Mesendoderm (in vitro differentiated cells): ENCODE measurements around the gene TMEM256.

Experiments used
- DNase-seq: peaks from one replicate; pipeline ENCODE4 v3.0.0; 2013
- H2AK5ac ChIP-seq: 2 replicates; pipeline ENCODE4 v1.6.1; 2013; ENCODE audit warnings: low read length, inconsistent platforms
- H2BK120ac ChIP-seq: 2 replicates; pipeline ENCODE4 v1.6.1; 2013; ENCODE audit warnings: low read depth, mild to moderate bottlenecking, low read length, moderate library complexity, mixed read lengths
- H2BK15ac ChIP-seq: replicated peaks from 2 replicates; pipeline ENCODE4 v1.6.1; 2013; ENCODE audit warnings: low read depth, mild to moderate bottlenecking, moderate library complexity
- H2BK5ac ChIP-seq: 2 replicates; pipeline ENCODE4 v1.6.1; 2013; ENCODE audit warnings: low read length, inconsistent platforms
- H3K18ac ChIP-seq: 2 replicates; pipeline ENCODE4 v1.6.1; 2013; ENCODE audit warnings: mild to moderate bottlenecking, low read length, mixed read lengths
- H3K23ac ChIP-seq: one replicate; pipeline ENCODE4 v1.6.1; 2013; ENCODE audit warnings: low read length
- H3K27ac ChIP-seq: 2 replicates; pipeline ENCODE4 v1.5.1; 2013; ENCODE audit warnings: low read depth, mild to moderate bottlenecking, inconsistent platforms, low read length, moderate library complexity
- H3K27me3 ChIP-seq: 2 replicates; pipeline ENCODE4 v1.6.1; 2013; ENCODE audit warnings: low read length, control low read depth, mild to moderate bottlenecking, inconsistent platforms; ENCODE audit not compliant: insufficient read depth, poor library complexity
- H3K36me3 ChIP-seq: 2 replicates; pipeline ENCODE4 v1.6.1; 2013; ENCODE audit warnings: low read length, inconsistent platforms; ENCODE audit not compliant: control insufficient read depth, insufficient read depth
- H3K4ac ChIP-seq: one replicate; pipeline ENCODE4 v1.6.1; 2013; ENCODE audit warnings: low read depth, mild to moderate bottlenecking, low read length, moderate library complexity
- H3K4me1 ChIP-seq: 2 replicates; pipeline ENCODE4 v1.6.1; 2013; ENCODE audit warnings: low read depth, low read length, inconsistent platforms; ENCODE audit not compliant: control insufficient read depth
- H3K4me2 ChIP-seq: 2 replicates; pipeline ENCODE4 v1.6.1; 2013; ENCODE audit warnings: low read length
- H3K4me3 ChIP-seq: 2 replicates; pipeline ENCODE4 v1.5.1; 2013; ENCODE audit warnings: mild to moderate bottlenecking, low read length
- H3K56ac ChIP-seq: one replicate; pipeline ENCODE4 v1.6.1; 2013; ENCODE audit warnings: low read length
- H3K79me1 ChIP-seq: 2 replicates; pipeline ENCODE4 v1.6.1; 2013; ENCODE audit warnings: low read length, inconsistent platforms
- H3K79me2 ChIP-seq: 2 replicates; pipeline ENCODE4 v1.6.1; 2013; ENCODE audit warnings: mild to moderate bottlenecking, low read length; ENCODE audit not compliant: control insufficient read depth, insufficient read depth
- H3K9ac ChIP-seq: 2 replicates; pipeline ENCODE4 v1.6.1; 2013; ENCODE audit warnings: low read length, inconsistent platforms
- H4K5ac ChIP-seq: one replicate; pipeline ENCODE4 v1.6.1; 2013; ENCODE audit warnings: low read length
- H4K8ac ChIP-seq: one replicate; pipeline ENCODE4 v1.6.1; 2013; ENCODE audit warnings: low read depth, mild to moderate bottlenecking, control low read depth, low read length, moderate library complexity
- WGBS: extraction: QIAGEN DNeasy Blood & Tissue Kit; methylation state at CpG from one replicate; pipeline ENCODE4 v1.1.7; 2013; ENCODE audit warnings: low lambda C conversion rate, missing lambda C conversion rate; ENCODE audit not compliant: insufficient coverage; ENCODE audit errors: extremely low coverage; 5-methylcytosine and 5-hydroxymethylcytosine counted together

Gene TMEM256

GRCh38 chr17:7389924-7390910 lies 13.7 kb downstream of the TMEM256 start:
- Histone ChIP-seq H2BK120ac (no peak overlapping the region), H3K4me2 (no peak overlapping the region), H2BK15ac (no peak overlapping the region), H4K5ac (no peak overlapping the region), H3K27ac (no peak overlapping the region), H2AK5ac (no peak overlapping the region), H3K4ac (no peak overlapping the region), H2BK5ac (no peak overlapping the region), H3K23ac (no peak overlapping the region), H3K4me3 (no peak overlapping the region), H3K79me2 (no peaks in the 10 kb centered on the region), H4K8ac (no peak overlapping the region), H3K18ac (no peak overlapping the region), H3K56ac (no peak overlapping the region), H3K9ac (no peak overlapping the region), H3K36me3 (peaks cover 1% of the 10 kb centered on the region), H3K27me3 (no peaks in the 10 kb centered on the region), H3K79me1 (no peaks in the 10 kb centered on the region), H3K4me1 (no peaks in the 10 kb centered on the region)
- WGBS: no CpG with 5 or more reads among the region's 19 CpGs
- no peak for DNase-seq

GRCh38 chr17:7388856-7389255 lies 15.0 kb downstream of the TMEM256 start:
- Histone ChIP-seq H3K56ac (no peak overlapping the region), H2BK5ac (no peak overlapping the region), H3K4me1 (no peaks in the 10 kb centered on the region), H3K27ac (no peak overlapping the region), H3K4ac (no peak overlapping the region), H2BK15ac (no peak overlapping the region), H3K27me3 (no peaks in the 10 kb centered on the region), H2AK5ac (no peak overlapping the region), H4K8ac (no peak overlapping the region), H3K4me3 (no peak overlapping the region), H3K23ac (no peak overlapping the region), H3K79me2 (no peaks in the 10 kb centered on the region), H3K4me2 (no peak overlapping the region), H3K36me3 (peaks cover 1% of the 10 kb centered on the region), H3K9ac (no peak overlapping the region), H4K5ac (no peak overlapping the region), H3K79me1 (no peaks in the 10 kb centered on the region), H2BK120ac (no peak overlapping the region), H3K18ac (no peak overlapping the region)
- no CpG with 5 or more reads among the region's 10 CpGs for WGBS
- DNase-seq: no peak

GRCh38 chr17:7384489-7385081 lies 19.3 kb downstream of the TMEM256 start:
- Histone ChIP-seq H2BK120ac (no peak overlapping the region), H3K27me3 (no peaks in the 10 kb centered on the region), H3K4ac (no peak overlapping the region), H3K27ac (no peak overlapping the region), H2AK5ac (no peak overlapping the region), H3K4me1 (peaks cover 2% of the 10 kb centered on the region), H3K79me2 (no peaks in the 10 kb centered on the region), H3K23ac (peak overlapping the region; percentile 83), H3K79me1 (no peaks in the 10 kb centered on the region), H3K9ac (peak overlapping the region; percentile 60), H2BK5ac (no peak overlapping the region), H3K4me3 (peak overlapping the region; percentile 38), H3K18ac (no peak overlapping the region), H3K36me3 (no peaks in the 10 kb centered on the region), H4K8ac (no peak overlapping the region), H3K56ac (peak overlapping the region; percentile 84), H3K4me2 (peak overlapping the region; percentile 69), H4K5ac (no peak overlapping the region), H2BK15ac (no peak overlapping the region)
- peak; percentile 15 for DNase-seq
- WGBS: no CpG with 5 or more reads among the region's 23 CpGs

GRCh38 chr17:7383742-7384488 lies 20.0 kb downstream of the TMEM256 start:
- Histone ChIP-seq H4K5ac (no peak overlapping the region), H3K27ac (no peak overlapping the region), H2BK120ac (no peak overlapping the region), H3K4me1 (peaks cover 2% of the 10 kb centered on the region), H3K23ac (no peak overlapping the region), H2AK5ac (no peak overlapping the region), H2BK15ac (no peak overlapping the region), H4K8ac (no peak overlapping the region), H3K4ac (no peak overlapping the region), H3K9ac (peak overlapping the region; percentile 60), H3K79me1 (no peaks in the 10 kb centered on the region), H3K18ac (no peak overlapping the region), H2BK5ac (no peak overlapping the region), H3K4me3 (peak overlapping the region; percentile 38), H3K27me3 (no peaks in the 10 kb centered on the region), H3K79me2 (no peaks in the 10 kb centered on the region), H3K56ac (peak overlapping the region; percentile 84), H3K4me2 (peak overlapping the region; percentile 69), H3K36me3 (no peaks in the 10 kb centered on the region)
- peak; percentile 80 for DNase-seq
- WGBS: no CpG with 5 or more reads among the region's 65 CpGs

- H3K27me3 ChIP-seq: no peaks in the 10 kb centered on the region
- no peak for DNase-seq
- no peak overlapping the region for H2BK5ac ChIP-seq
- no peaks in the 10 kb centered on the region for H3K79me2 ChIP-seq
- no peak overlapping the region for H3K56ac ChIP-seq
- H2BK15ac ChIP-seq: no peak overlapping the region
- H2AK5ac ChIP-seq: no peak overlapping the region
- no peak overlapping the region for H3K4ac ChIP-seq
- no peak overlapping the region for H3K18ac ChIP-seq
- no CpG with 5 or more reads among the region's 11 CpGs for WGBS
- H3K79me1 ChIP-seq: no peaks in the 10 kb centered on the region
- H3K4me1 ChIP-seq: peaks cover 2% of the 10 kb centered on the region
- H3K4me3 ChIP-seq: no peak overlapping the region
- H3K27ac ChIP-seq: no peak overlapping the region
- no peaks in the 10 kb centered on the region for H3K36me3 ChIP-seq
- no peak overlapping the region for H3K9ac ChIP-seq
- H3K4me2 ChIP-seq: no peak overlapping the region
- no peak overlapping the region for H2BK120ac ChIP-seq
- no peak overlapping the region for H3K23ac ChIP-seq
- H4K8ac ChIP-seq: no peak overlapping the region
- H4K5ac ChIP-seq: no peak overlapping the region
These were observed 20.5 kb downstream of the TMEM256 start for GRCh38 chr17:7383371-7383741.
